Measurements from ENCODE around the gene ADAM12. TPM values are rescaled to one million over a fixed set of nuclear protein-coding genes. Genes with fewer than 3 reads are reported as not detected.

ADAM12 gene
- total RNA-seq, 4 donors from 2014 or later = 0.19 to 2.6 (median 1.5) TPM

- no peak for DNase-seq (ENCODE audit: low spot score in 2 of 2)
- Histone ChIP-seq H3K36me3 (no peaks in the 10 kb centered on the region), H3K9me3 (no peaks in the 10 kb centered on the region), H3K27ac (no peak overlapping the region), H3K4me1 (no peaks in the 10 kb centered on the region), H3K27me3 (no peaks in the 10 kb centered on the region), H3K4me3 (no peak overlapping the region)
- TF ChIP-seq, protein P1, sequence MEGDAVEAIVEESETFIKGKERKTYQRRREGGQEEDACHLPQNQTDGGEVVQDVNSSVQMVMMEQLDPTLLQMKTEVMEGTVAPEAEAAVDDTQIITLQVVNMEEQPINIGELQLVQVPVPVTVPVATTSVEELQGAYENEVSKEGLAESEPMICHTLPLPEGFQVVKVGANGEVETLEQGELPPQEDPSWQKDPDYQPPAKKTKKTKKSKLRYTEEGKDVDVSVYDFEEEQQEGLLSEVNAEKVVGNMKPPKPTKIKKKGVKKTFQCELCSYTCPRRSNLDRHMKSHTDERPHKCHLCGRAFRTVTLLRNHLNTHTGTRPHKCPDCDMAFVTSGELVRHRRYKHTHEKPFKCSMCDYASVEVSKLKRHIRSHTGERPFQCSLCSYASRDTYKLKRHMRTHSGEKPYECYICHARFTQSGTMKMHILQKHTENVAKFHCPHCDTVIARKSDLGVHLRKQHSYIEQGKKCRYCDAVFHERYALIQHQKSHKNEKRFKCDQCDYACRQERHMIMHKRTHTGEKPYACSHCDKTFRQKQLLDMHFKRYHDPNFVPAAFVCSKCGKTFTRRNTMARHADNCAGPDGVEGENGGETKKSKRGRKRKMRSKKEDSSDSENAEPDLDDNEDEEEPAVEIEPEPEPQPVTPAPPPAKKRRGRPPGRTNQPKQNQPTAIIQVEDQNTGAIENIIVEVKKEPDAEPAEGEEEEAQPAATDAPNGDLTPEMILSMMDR (IDR thresholded peaks at IDR 0.05) = no peak
- TF ChIP-seq POLR2A (IDR thresholded peaks at IDR 0.05) (no peak), EP300 (IDR thresholded peaks at IDR 0.05) (no peak), POLR2AphosphoS5 (IDR thresholded peaks at IDR 0.05) (no peak)
- 68% methylated on average over 4 of the region's 4 CpGs for WGBS
Observed at GRCh38 chr10:126101736-126102135, 286.5 kb downstream of the ADAM12 start.

DNA sequence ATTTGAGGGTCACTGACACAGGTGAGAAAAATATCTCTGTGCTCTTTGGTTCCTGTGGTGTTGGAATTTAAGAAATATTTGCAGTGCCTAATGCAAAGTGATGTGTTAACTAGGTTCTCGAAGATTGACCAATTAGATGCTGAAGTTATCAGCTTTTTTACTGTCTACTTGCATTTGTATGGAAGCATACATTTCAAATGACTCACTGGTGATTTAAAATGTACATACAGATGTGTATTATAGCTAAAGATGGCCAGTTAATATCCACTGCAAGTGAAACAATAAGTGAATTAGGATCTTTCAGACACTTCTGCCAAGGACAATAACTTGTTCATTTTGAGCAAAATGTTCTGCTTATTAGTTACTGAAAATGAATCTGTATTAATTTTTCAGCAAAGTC is 287.0 kb downstream of the ADAM12 start:
- Histone ChIP-seq H3K4me3 (no peak overlapping the region), H3K36me3 (no peaks in the 10 kb centered on the region), H3K4me1 (no peaks in the 10 kb centered on the region), H3K27me3 (no peaks in the 10 kb centered on the region), H3K27ac (no peak overlapping the region), H3K9me3 (no peaks in the 10 kb centered on the region)
- WGBS = 93% methylated on average over 1 of the region's 1 CpG
- TF ChIP-seq POLR2A (IDR thresholded peaks at IDR 0.05) (no peak), EP300 (IDR thresholded peaks at IDR 0.05) (no peak), POLR2AphosphoS5 (IDR thresholded peaks at IDR 0.05) (no peak)
- TF ChIP-seq, protein P1 (IDR thresholded peaks at IDR 0.05) = no peak
- DNase-seq (ENCODE audit: low spot score in 2 of 2) = no peak

DNA sequence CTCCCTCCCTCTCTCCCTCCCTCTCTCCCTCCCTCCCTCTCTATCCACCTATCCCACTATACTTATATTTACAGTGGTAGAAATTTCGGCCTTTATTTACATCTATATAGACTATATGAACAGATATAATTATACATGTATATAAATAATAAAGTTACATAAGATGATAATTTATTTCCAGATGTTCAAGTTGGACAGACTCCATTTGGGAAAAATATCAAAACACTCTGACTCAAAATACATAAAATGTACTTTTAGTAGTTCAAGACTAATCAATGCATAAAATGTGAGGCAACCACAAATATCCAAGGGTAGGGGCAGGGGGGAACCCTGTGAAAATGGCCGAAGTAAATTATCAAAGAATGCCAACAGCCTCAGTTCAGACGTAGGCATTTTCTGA is 288.9 kb downstream of the ADAM12 start:
- TF ChIP-seq EP300 (IDR thresholded peaks at IDR 0.05) = no peak
- no peak for TF ChIP-seq POLR2A (IDR thresholded peaks at IDR 0.05)
- TF ChIP-seq, protein P1 (IDR thresholded peaks at IDR 0.05) = no peak
- no peak for TF ChIP-seq POLR2AphosphoS5 (IDR thresholded peaks at IDR 0.05)
- 59% methylated on average over 3 of the region's 3 CpGs for WGBS

GRCh38 chr10:126098226-126098581 is 290.1 kb downstream of the ADAM12 start:
- no peaks in the 10 kb centered on the region for H3K27me3 ChIP-seq
- no peak for DNase-seq (ENCODE audit: low spot score in 2 of 2)
- H3K4me3 ChIP-seq = no peak overlapping the region
- TF ChIP-seq POLR2A (IDR thresholded peaks at IDR 0.05) = no peak
- 95% methylated on average over 3 of the region's 3 CpGs for WGBS
- H3K9me3 ChIP-seq = no peaks in the 10 kb centered on the region
- no peaks in the 10 kb centered on the region for H3K4me1 ChIP-seq
- no peaks in the 10 kb centered on the region for H3K36me3 ChIP-seq
- H3K27ac ChIP-seq = no peak overlapping the region

More for the DNA sequence above, 288.9 kb downstream of the ADAM12 start:
- no peak for DNase-seq (ENCODE audit: low spot score in 2 of 2)
- Histone ChIP-seq H3K27me3 (no peaks in the 10 kb centered on the region), H3K36me3 (no peaks in the 10 kb centered on the region), H3K4me1 (no peaks in the 10 kb centered on the region), H3K9me3 (no peaks in the 10 kb centered on the region), H3K4me3 (no peak overlapping the region), H3K27ac (no peak overlapping the region)

- DNase-seq (ENCODE audit: low spot score in 2 of 2) = no peak
- Histone ChIP-seq H3K36me3 (no peaks in the 10 kb centered on the region), H3K4me3 (no peak overlapping the region), H3K9me3 (no peaks in the 10 kb centered on the region), H3K27ac (no peak overlapping the region), H3K4me1 (no peaks in the 10 kb centered on the region), H3K27me3 (no peaks in the 10 kb centered on the region)
- WGBS = 90% methylated on average over 6 of the region's 6 CpGs
- no peak for TF ChIP-seq POLR2AphosphoS5 (IDR thresholded peaks at IDR 0.05)
- TF ChIP-seq EP300 (IDR thresholded peaks at IDR 0.05) = no peak
- no peak for TF ChIP-seq POLR2A (IDR thresholded peaks at IDR 0.05)
- TF ChIP-seq, protein P1 (IDR thresholded peaks at IDR 0.05) = no peak
Observed at GRCh38 chr10:126097558-126098225, 290.6 kb downstream of the ADAM12 start.

GRCh38 chr10:126094537-126094936 is 293.7 kb downstream of the ADAM12 start:
- H3K27ac ChIP-seq = no peak overlapping the region
- TF ChIP-seq POLR2AphosphoS5 (IDR thresholded peaks at IDR 0.05) = no peak
- TF ChIP-seq EP300 (IDR thresholded peaks at IDR 0.05) = no peak
- TF ChIP-seq, protein P1 (IDR thresholded peaks at IDR 0.05) = no peak
- TF ChIP-seq POLR2A (IDR thresholded peaks at IDR 0.05) = no peak
- no peak overlapping the region for H3K4me3 ChIP-seq
- no peaks in the 10 kb centered on the region for H3K9me3 ChIP-seq
- no peaks in the 10 kb centered on the region for H3K27me3 ChIP-seq
- no peaks in the 10 kb centered on the region for H3K36me3 ChIP-seq
- DNase-seq (ENCODE audit: low spot score in 2 of 2) = no peak
- H3K4me1 ChIP-seq = no peaks in the 10 kb centered on the region
- WGBS = 94% methylated on average over 5 of the region's 5 CpGs

Data from suprapubic skin (tissue), 4 donors.